Calu3 (cell line): ENCODE data around the gene SKOR2. TPM values are rescaled to one million over a fixed set of nuclear protein-coding genes. Genes with fewer than 3 reads are reported as not detected.
"Not testable (repeated sequence)": the region's sequence is repeated elsewhere in the genome, so short reads cannot be mapped to it uniquely, and the experiment has no call there.

Experiments
- BruUV-seq: library from RNA; stranded (reverse); fragments of 400-500 nt; replicated peaks from 2 replicates; lab custom pipeline; 2021; lab: Mats Ljungman, UMichigan
- CTCF ChIA-PET: fragments of 300-600 bp; sonication (Branson Sonifier 250); formaldehyde crosslinking; loops from one replicate; lab custom pipeline; 2022; ENCODE audit warnings: antibody characterized with exemption; lab: Charles Lee
- DNase-seq: peaks from one replicate; pipeline ENCODE4 v3.0.0; 2022
- H3K27ac Mint-ChIP-seq: one replicate; pipeline ENCODE4 v1.8.0; 2022; ENCODE audit warnings: mixed read lengths; ENCODE audit not compliant: unreplicated experiment
- H3K27me3 Mint-ChIP-seq: one replicate; pipeline ENCODE4 v1.8.0; 2022; ENCODE audit warnings: mixed read lengths; ENCODE audit not compliant: unreplicated experiment
- H3K36me3 Mint-ChIP-seq: one replicate; pipeline ENCODE4 v1.8.0; 2022; ENCODE audit warnings: mild to moderate bottlenecking, moderate library complexity, mixed read lengths; ENCODE audit not compliant: insufficient read depth, unreplicated experiment
- H3K4me1 Mint-ChIP-seq: one replicate; pipeline ENCODE4 v1.8.0; 2022; ENCODE audit warnings: mild to moderate bottlenecking, low read depth, mixed read lengths; ENCODE audit not compliant: unreplicated experiment
- H3K4me3 Mint-ChIP-seq: one replicate; pipeline ENCODE4 v1.8.0; 2022; ENCODE audit warnings: mild to moderate bottlenecking, low read depth, moderate library complexity, mixed read lengths; ENCODE audit not compliant: unreplicated experiment
- H3K9me3 Mint-ChIP-seq: one replicate; pipeline ENCODE4 v1.8.0; 2022; ENCODE audit warnings: low read depth, mixed read lengths; ENCODE audit not compliant: unreplicated experiment
- intact Hi-C: fragments of 100-400 bp; cut with micrococcal nuclease; formaldehyde crosslinking; loops from one replicate; pipeline ENCODE4 v1.10.0; 2022; ENCODE audit not compliant: unreplicated experiment
- total RNA-seq: library from RNA; stranded (reverse); gene quantifications from 2 replicates; pipeline ENCODE4 v1.2.3, GENCODE V29; 2022
- TF ChIP-seq, protein P1 (sequence below): fragments of 200-600 bp; IDR thresholded peaks from one replicate; pipeline ENCODE4 v1.8.0; 2022; ENCODE audit warnings: antibody characterized with exemption; ENCODE audit not compliant: unreplicated experiment

SKOR2 gene
- total RNA-seq, 1 experiment from 2014 or later, result not detected

DNA sequence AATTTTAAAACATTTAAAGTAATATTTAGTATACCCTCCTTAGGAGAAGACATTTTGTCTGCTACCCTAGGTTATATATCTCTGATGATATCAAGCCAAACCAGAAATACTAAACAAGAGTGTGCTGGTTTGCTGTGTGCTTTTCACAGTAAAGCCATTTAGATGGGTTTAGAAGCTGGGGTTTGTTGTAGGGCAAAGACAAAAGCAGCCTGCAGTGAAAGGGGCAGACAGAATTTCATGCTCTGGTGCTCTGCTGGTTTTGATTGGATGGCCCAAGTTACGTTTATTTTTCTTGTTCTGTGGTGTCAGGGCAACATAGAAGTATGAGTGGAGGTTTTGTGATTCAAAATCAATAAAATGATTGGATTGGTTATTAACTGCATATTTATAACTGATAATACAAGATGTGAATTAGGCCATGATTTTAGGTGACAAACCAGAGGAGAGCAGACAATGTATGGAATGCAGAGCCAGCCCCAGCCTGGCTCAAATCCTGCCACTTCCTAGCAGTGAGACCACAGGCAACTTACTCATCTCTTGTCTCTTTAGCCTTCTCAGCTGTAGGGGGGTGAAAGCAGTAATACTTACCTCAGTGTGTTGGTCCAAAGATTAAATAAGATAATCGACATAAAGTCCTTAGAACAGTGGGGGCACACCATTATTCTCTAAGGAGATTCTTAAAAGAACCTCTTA is 44.4 kb downstream of the SKOR2 start:
- H3K4me1 Mint-ChIP-seq, result no peaks in the 10 kb centered on the region
- H3K27me3 Mint-ChIP-seq, result peaks cover 96% of the 10 kb centered on the region
- BruUV-seq, result no TSS peak
- no peak overlapping the region for H3K27ac Mint-ChIP-seq
- DNase-seq, result no peak
- TF ChIP-seq, protein P1, sequence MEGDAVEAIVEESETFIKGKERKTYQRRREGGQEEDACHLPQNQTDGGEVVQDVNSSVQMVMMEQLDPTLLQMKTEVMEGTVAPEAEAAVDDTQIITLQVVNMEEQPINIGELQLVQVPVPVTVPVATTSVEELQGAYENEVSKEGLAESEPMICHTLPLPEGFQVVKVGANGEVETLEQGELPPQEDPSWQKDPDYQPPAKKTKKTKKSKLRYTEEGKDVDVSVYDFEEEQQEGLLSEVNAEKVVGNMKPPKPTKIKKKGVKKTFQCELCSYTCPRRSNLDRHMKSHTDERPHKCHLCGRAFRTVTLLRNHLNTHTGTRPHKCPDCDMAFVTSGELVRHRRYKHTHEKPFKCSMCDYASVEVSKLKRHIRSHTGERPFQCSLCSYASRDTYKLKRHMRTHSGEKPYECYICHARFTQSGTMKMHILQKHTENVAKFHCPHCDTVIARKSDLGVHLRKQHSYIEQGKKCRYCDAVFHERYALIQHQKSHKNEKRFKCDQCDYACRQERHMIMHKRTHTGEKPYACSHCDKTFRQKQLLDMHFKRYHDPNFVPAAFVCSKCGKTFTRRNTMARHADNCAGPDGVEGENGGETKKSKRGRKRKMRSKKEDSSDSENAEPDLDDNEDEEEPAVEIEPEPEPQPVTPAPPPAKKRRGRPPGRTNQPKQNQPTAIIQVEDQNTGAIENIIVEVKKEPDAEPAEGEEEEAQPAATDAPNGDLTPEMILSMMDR, result no peak
- CTCF ChIA-PET, result no interaction called here
- no peaks in the 10 kb centered on the region for H3K9me3 Mint-ChIP-seq
- H3K36me3 Mint-ChIP-seq, result no peaks in the 10 kb centered on the region
- no peak overlapping the region for H3K4me3 Mint-ChIP-seq
- intact Hi-C loops, result no loop called here

DNA sequence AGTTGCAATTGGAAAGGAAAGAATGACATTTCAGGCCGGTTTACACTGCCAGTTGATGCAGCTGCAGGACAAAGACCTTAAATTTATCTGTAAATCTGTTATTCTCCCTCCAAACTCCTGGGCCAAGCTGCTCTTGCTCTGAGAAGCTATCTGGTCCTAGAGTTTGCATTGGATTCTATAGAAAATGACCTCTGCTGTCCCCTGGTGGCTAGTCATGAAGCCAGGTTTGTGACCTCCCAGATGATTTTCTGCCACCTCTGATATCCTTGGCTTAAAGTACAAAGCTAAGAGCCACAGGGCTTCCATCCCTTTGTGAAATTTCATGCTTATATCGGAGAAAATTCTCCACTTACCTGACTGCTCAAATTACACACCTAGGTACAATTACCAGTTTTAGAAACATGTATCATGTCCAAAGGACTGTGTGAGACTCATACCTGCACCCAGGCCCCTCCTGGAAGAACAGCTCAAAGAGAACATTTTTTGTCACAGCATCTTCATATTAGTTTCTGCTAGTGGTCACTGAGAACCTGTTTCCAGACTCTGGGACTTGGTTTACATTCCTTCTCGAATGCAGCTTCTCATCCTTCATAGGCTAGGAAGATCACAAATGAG is 46.4 kb downstream of the SKOR2 start:
- BruUV-seq, result no TSS peak
- intact Hi-C loops, result loop anchor here (1.0 to 2.0 kb wide), 2 partner anchors 105 to 154 kb away; no protein-coding TSS in a partner anchor
- peak; percentile 54 for DNase-seq

DNA sequence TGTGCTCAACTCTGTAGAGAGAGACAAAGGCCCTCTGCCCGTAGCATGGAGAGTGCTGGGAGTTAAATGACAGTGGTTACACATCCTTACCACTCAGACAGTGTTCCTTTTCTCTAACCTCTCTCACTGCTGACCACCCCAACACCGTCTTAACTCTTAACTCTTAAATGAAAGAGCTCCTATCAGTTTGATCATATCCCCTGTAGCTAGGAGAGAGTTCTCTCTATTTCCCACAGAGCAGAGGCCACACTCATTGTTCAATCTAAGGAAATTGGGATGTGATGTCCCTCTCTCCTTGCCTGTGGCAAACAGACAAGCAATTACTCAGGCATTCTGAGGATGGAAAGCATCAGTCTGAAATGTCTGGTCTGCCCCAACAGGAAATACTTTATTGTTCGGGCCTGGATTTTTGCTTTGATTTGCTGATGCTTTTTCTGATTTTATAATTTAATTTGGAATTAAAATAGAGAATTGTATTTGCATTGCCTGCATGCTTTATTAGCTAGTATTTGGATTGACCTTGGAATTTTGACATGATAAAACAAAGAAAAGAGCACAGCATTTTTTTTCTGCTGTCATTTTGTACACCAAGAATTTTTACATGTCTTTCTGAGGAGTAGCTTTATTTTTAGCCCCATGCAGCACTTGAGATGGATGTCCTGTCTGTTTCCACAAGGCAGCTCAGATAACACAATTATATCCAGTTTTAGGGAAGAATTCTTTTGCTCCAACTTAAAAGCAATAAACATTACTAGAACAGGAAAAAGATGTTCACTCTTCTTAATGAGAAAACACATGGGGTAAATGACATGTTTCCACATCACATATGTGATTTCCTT is 47.6 kb downstream of the SKOR2 start:
- no peaks in the 10 kb centered on the region for H3K9me3 Mint-ChIP-seq
- intact Hi-C loops, result loop anchor here (2.0 kb wide), 1 partner anchor 153 kb away; no protein-coding TSS in a partner anchor
- no peaks in the 10 kb centered on the region for H3K36me3 Mint-ChIP-seq
- CTCF ChIA-PET, result interaction anchor here (1.5 to 2.1 kb wide), 3 partner anchors 12 to 104 kb away, joined by 5 to 8 read pairs (median 5); no protein-coding TSS in a partner anchor
- TF ChIP-seq, protein P1, result no peak
- no peak overlapping the region for H3K4me3 Mint-ChIP-seq
- no peak overlapping the region for H3K27ac Mint-ChIP-seq
- no TSS peak for BruUV-seq
- no peak for DNase-seq
- no peaks in the 10 kb centered on the region for H3K4me1 Mint-ChIP-seq
- peaks cover 81% of the 10 kb centered on the region for H3K27me3 Mint-ChIP-seq

More for the DNA sequence above, 46.4 kb downstream of the SKOR2 start:
- Mint-ChIP-seq H3K36me3 (no peaks in the 10 kb centered on the region), H3K27ac (no peak overlapping the region), H3K4me3 (no peak overlapping the region), H3K27me3 (peaks cover 91% of the 10 kb centered on the region), H3K9me3 (no peaks in the 10 kb centered on the region), H3K4me1 (no peaks in the 10 kb centered on the region)
- TF ChIP-seq, protein P1, result peak; percentile 66
- CTCF ChIA-PET, result interaction anchor here (0.9 to 2.1 kb wide), 6 partner anchors 10 to 154 kb away, joined by 3 to 8 read pairs (median 5); partner anchors contain the start of gene HDHD2

DNA sequence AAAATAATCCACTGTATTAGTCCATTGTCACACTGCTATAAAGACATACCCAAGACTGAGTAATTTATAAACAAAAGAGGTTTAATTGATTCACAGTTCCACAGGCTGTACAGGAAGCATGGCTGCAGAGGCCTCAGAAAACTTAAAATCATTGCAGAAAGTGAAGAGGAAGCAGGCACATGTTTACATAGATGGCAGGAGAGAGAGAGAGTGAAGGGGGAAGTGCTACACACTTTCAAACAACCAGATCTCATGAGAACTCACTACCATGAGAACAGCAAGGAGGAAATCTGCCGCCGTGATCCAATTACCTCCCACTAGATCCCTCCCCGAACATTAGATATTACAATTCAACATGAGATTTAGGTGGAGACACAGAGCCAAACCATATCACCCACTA is 55.5 kb downstream of the SKOR2 start:
- DNase-seq, H3K4me3 Mint-ChIP-seq, H3K36me3 Mint-ChIP-seq, H3K9me3 Mint-ChIP-seq, intact Hi-C loops, BruUV-seq, H3K4me1 Mint-ChIP-seq, H3K27ac Mint-ChIP-seq, CTCF ChIA-PET: not testable (repeated sequence)
- peaks cover 68% of the 10 kb centered on the region for H3K27me3 Mint-ChIP-seq
